Cardiac muscle cell (in vitro differentiated cells and primary cell): ENCODE results near the gene PARVA. TPM values are rescaled to one million over a fixed set of nuclear protein-coding genes. Genes with fewer than 3 reads are reported as not detected.

Experiments used
- DNase-seq, 2 donors: peaks; one replicate each; pipeline versions ENCODE4 v3.0.0 to v3.0.0-alpha.2; 2010 to 2017; ENCODE audit warnings: low read depth in 1 of 2, low spot score in 1 of 2
- H3K27ac ChIP-seq: fragments of 200-600 bp; sonication (generic); 2 replicates; pipeline ENCODE4 v1.5.1; 2016
- H3K27me3 ChIP-seq: fragments of 200-600 bp; sonication (generic); 2 replicates; pipeline ENCODE4 v1.6.0; 2016; ENCODE audit warnings: control low read depth
- H3K36me3 ChIP-seq: fragments of 200-600 bp; sonication (generic); 2 replicates; pipeline ENCODE4 v1.5.1; 2016; ENCODE audit warnings: control low read depth
- H3K4me1 ChIP-seq: fragments of 200-600 bp; sonication (generic); 2 replicates; pipeline ENCODE4 v1.8.1; 2017; ENCODE audit warnings: low read depth, mild to moderate bottlenecking, mixed run types
- H3K4me3 ChIP-seq: fragments of 200-600 bp; sonication (generic); 2 replicates; pipeline ENCODE4 v1.5.1; 2016; ENCODE audit warnings: mild to moderate bottlenecking
- H3K9me3 ChIP-seq: fragments of 200-600 bp; sonication (generic); 2 replicates; pipeline ENCODE4 v1.5.1; 2017; ENCODE audit warnings: low read depth, mild to moderate bottlenecking, control low read depth
- CTCF ChIP-seq: IDR thresholded peaks from 2 replicates; pipeline ENCODE4 v1.5.1; 2012; ENCODE audit warnings: low read depth, mild to moderate bottlenecking, low read length
- polyA plus RNA-seq: library from polyadenylated mRNA; unstranded; fragments of >200 nt; fragmentation: Nextera tagmentation; extraction: Ambion mirVana; gene quantifications from 2 replicates; pipeline ENCODE4 v1.2.1, GENCODE V29; 2016
- total RNA-seq: library from RNA; depleted of rRNA; stranded (reverse); fragments of >200 nt; gene quantifications from 2 replicates; pipeline ENCODE4 v1.2.3, GENCODE V29; 2016

The PARVA gene
- total and polyA plus RNA-seq, 2 experiments from 2014 or later: 13.0 to 24.2 TPM

- H3K27ac ChIP-seq: no peak overlapping the region
- no peaks in the 10 kb centered on the region for H3K9me3 ChIP-seq
- DNase-seq: no peak
- H3K4me3 ChIP-seq: no peak overlapping the region
- peaks cover 11% of the 10 kb centered on the region for H3K4me1 ChIP-seq
- no peaks in the 10 kb centered on the region for H3K36me3 ChIP-seq
- no peak for TF ChIP-seq CTCF
- no peaks in the 10 kb centered on the region for H3K27me3 ChIP-seq
These were observed 147.5 kb downstream of the PARVA start for GRCh38 chr11:12524865-12525264.

GRCh38 chr11:12525466-12526055 is 148.2 kb downstream of the PARVA start:
- H3K27ac ChIP-seq: no peak overlapping the region
- no peaks in the 10 kb centered on the region for H3K27me3 ChIP-seq
- no peak overlapping the region for H3K4me3 ChIP-seq
- H3K36me3 ChIP-seq: no peaks in the 10 kb centered on the region
- H3K4me1 ChIP-seq: peaks cover 11% of the 10 kb centered on the region
- DNase-seq: no peak
- no peak for TF ChIP-seq CTCF
- no peaks in the 10 kb centered on the region for H3K9me3 ChIP-seq

- Histone ChIP-seq H3K27me3 (no peaks in the 10 kb centered on the region), H3K4me1 (peaks cover 11% of the 10 kb centered on the region), H3K4me3 (no peak overlapping the region), H3K9me3 (no peaks in the 10 kb centered on the region), H3K36me3 (no peaks in the 10 kb centered on the region), H3K27ac (no peak overlapping the region)
- no peak for TF ChIP-seq CTCF
- DNase-seq: peak in 1 of 2 donors; percentile 76
These were observed 149.4 kb downstream of the PARVA start for GRCh38 chr11:12526789-12527188.

GRCh38 chr11:12528487-12528886 is 151.1 kb downstream of the PARVA start:
- no peak for TF ChIP-seq CTCF
- Histone ChIP-seq H3K4me3 (no peak overlapping the region), H3K27me3 (no peaks in the 10 kb centered on the region), H3K27ac (no peak overlapping the region), H3K4me1 (peaks cover 7% of the 10 kb centered on the region), H3K36me3 (no peaks in the 10 kb centered on the region), H3K9me3 (no peaks in the 10 kb centered on the region)
- DNase-seq: no peak

- TF ChIP-seq CTCF: no peak
- H3K36me3 ChIP-seq: no peaks in the 10 kb centered on the region
- DNase-seq: peak in 1 of 2 donors; percentile 35
- no peak overlapping the region for H3K4me3 ChIP-seq
- no peak overlapping the region for H3K27ac ChIP-seq
- H3K4me1 ChIP-seq: peaks cover 1% of the 10 kb centered on the region
- H3K9me3 ChIP-seq: no peaks in the 10 kb centered on the region
- no peaks in the 10 kb centered on the region for H3K27me3 ChIP-seq
These were observed 151.7 kb downstream of the PARVA start for GRCh38 chr11:12529041-12529440.
